Kidney (tissue), 14 donors: Measurements from ENCODE around the gene ARHGAP18. TPM values are rescaled to one million over a fixed set of nuclear protein-coding genes. Genes with fewer than 3 reads are reported as not detected.

Experiments used
- DNase-seq, 5 donors: peaks; one replicate each; pipeline ENCODE4 v3.0.0-alpha.2; 2013 to 2020
- FAIRE-seq: peaks from 2 replicates; lab custom pipeline; 2012; peaks lifted over from hg19 to GRCh38; lab: Jason Lieb, UNC
- H3K27ac ChIP-seq, 2 donors: one replicate each; pipeline ENCODE4 v1.7.0; 2013; ENCODE audit warnings: low read depth in 2 of 2, low read length in 2 of 2, inconsistent platforms in 1 of 2
- H3K27me3 ChIP-seq: one replicate; pipeline ENCODE4 v1.7.1; 2013; ENCODE audit warnings: low read length, inconsistent platforms; ENCODE audit not compliant: control insufficient read depth, insufficient read depth
- H3K36me3 ChIP-seq, 3 donors: one replicate each; pipeline versions ENCODE4 v1.7.0 to v1.7.1; 2013; ENCODE audit warnings: low read length in 3 of 3, control low read depth in 1 of 3, inconsistent platforms in 1 of 3; ENCODE audit not compliant: insufficient read depth in 3 of 3, control insufficient read depth in 2 of 3
- H3K4me1 ChIP-seq, 3 donors: one replicate each; pipeline versions ENCODE4 v1.7.0 to v1.7.1; 2013; ENCODE audit warnings: low read length in 3 of 3, inconsistent platforms in 1 of 3, low read depth in 1 of 3; ENCODE audit not compliant: control insufficient read depth in 2 of 3, insufficient read depth in 2 of 3
- H3K4me3 ChIP-seq, 3 donors: one replicate each; pipeline versions ENCODE4 v1.7.0 to v1.8.1; 2013; ENCODE audit warnings: low read length in 3 of 3, control low read depth in 1 of 3, inconsistent platforms in 1 of 3
- H3K9ac ChIP-seq, 3 donors: one replicate each; pipeline versions ENCODE4 v1.7.0 to v1.7.1; 2013; ENCODE audit warnings: low read length in 3 of 3, control low read depth in 1 of 3, inconsistent platforms in 1 of 3
- H3K9me3 ChIP-seq, 3 donors: one replicate each; pipeline versions ENCODE4 v1.7.0 to v1.7.1; 2013; ENCODE audit warnings: low read length in 3 of 3, control low read depth in 1 of 3, inconsistent platforms in 1 of 3; ENCODE audit not compliant: control insufficient read depth in 2 of 3, insufficient read depth in 1 of 3
- CTCF ChIP-seq: IDR thresholded peaks from 3 replicates; pipeline ENCODE4 v1.5.1; 2012; ENCODE audit warnings: mild to moderate bottlenecking, moderate library complexity, borderline replicate concordance; ENCODE audit not compliant: insufficient read depth; ENCODE audit errors: extremely low read depth
- intact Hi-C: fragments of 100-400 bp; cut with DNase I; formaldehyde crosslinking; loops from one replicate; pipeline ENCODE4 v1.11.1; 2022
- polyA plus RNA-seq: library from polyadenylated mRNA; stranded (reverse); fragments of 350-450 nt; fragmentation: Illumina TruSeq; extraction: RNeasy Lipid Tissue Mini Kit (QIAGEN cat#74804); gene quantifications from one replicate; pipeline ENCODE4 v1.2.3, GENCODE V29; 2014; ENCODE audit warnings: low read depth, low replicate concordance; ENCODE audit not compliant: insufficient read depth
- total RNA-seq: library from RNA; stranded (reverse); fragmentation: NEBNext Ultra II Directional; extraction: Animal tissue kit (Norgen Biotek cat#: 25700); gene quantifications from one replicate; pipeline ENCODE4 v1.2.1, GENCODE V29; 2021
- donor health status: control.
- donor health status: control.
- donor health status: control.
- donor health status: control.
- donor health status: control.
- donor health status: DM: yes; HTN: yes; CAD: no.
- donor health status: Normal renal cell carcinoma (clear cell type).

The ARHGAP18 gene
- total and polyA plus RNA-seq, 2 donors from 2014 or later: 26.5 to 39.8 TPM

- H3K36me3 ChIP-seq: no peaks in the 10 kb centered on the region
- no peak overlapping the region for H3K4me3 ChIP-seq
- TF ChIP-seq CTCF: no peak
- DNase-seq: no peak
- intact Hi-C loops: no loop called here
- FAIRE-seq: no peak
- H3K27me3 ChIP-seq: no peaks in the 10 kb centered on the region
- no peaks in the 10 kb centered on the region for H3K9me3 ChIP-seq
- peaks cover 0 to 2% (median 0%) of the 10 kb centered on the region in 3 donors for H3K4me1 ChIP-seq
- H3K9ac ChIP-seq: no peak overlapping the region
- no peak overlapping the region for H3K27ac ChIP-seq
These were observed 40.4 kb upstream of the ARHGAP18 start for GRCh38 chr6:129750360-129750759.

- Histone ChIP-seq H3K36me3 (no peaks in the 10 kb centered on the region), H3K4me3 (no peak overlapping the region), H3K4me1 (peaks cover 0 to 2% (median 0%) of the 10 kb centered on the region in 3 donors), H3K9me3 (no peaks in the 10 kb centered on the region), H3K27me3 (no peaks in the 10 kb centered on the region), H3K9ac (no peak overlapping the region), H3K27ac (no peak overlapping the region)
- FAIRE-seq (no peak), DNase-seq (peak in 1 of 5 donors; percentile 26)
- TF ChIP-seq CTCF: no peak
- intact Hi-C loops: loop anchor here (10.0 kb wide), 1 partner anchor 255 kb away; no protein-coding TSS in a partner anchor
These were observed 39.8 kb upstream of the ARHGAP18 start for GRCh38 chr6:129749749-129750120.

GRCh38 chr6:129748901-129749748 lies 39.1 kb upstream of the ARHGAP18 start:
- no peak overlapping the region for H3K9ac ChIP-seq
- no peaks in the 10 kb centered on the region for H3K27me3 ChIP-seq
- DNase-seq (no peak), FAIRE-seq (no peak)
- H3K4me3 ChIP-seq: no peak overlapping the region
- H3K27ac ChIP-seq: no peak overlapping the region
- H3K36me3 ChIP-seq: no peaks in the 10 kb centered on the region
- no peaks in the 10 kb centered on the region for H3K9me3 ChIP-seq
- intact Hi-C loops: loop anchor here (10.0 kb wide), 1 partner anchor 254 kb away; no protein-coding TSS in a partner anchor
- peaks cover 0 to 6% (median 0%) of the 10 kb centered on the region in 3 donors for H3K4me1 ChIP-seq
- TF ChIP-seq CTCF: no peak
